Measurements from ENCODE around the gene HUNK. TPM values are rescaled to one million over a fixed set of nuclear protein-coding genes. Genes with fewer than 3 reads are reported as not detected.

HUNK gene
- total and polyA plus RNA-seq, 2 of the 8 experiments (the other 6 are each of a cell fraction or from before 2014, with no cell fraction given) = 1.9 to 10.2 TPM

DNA sequence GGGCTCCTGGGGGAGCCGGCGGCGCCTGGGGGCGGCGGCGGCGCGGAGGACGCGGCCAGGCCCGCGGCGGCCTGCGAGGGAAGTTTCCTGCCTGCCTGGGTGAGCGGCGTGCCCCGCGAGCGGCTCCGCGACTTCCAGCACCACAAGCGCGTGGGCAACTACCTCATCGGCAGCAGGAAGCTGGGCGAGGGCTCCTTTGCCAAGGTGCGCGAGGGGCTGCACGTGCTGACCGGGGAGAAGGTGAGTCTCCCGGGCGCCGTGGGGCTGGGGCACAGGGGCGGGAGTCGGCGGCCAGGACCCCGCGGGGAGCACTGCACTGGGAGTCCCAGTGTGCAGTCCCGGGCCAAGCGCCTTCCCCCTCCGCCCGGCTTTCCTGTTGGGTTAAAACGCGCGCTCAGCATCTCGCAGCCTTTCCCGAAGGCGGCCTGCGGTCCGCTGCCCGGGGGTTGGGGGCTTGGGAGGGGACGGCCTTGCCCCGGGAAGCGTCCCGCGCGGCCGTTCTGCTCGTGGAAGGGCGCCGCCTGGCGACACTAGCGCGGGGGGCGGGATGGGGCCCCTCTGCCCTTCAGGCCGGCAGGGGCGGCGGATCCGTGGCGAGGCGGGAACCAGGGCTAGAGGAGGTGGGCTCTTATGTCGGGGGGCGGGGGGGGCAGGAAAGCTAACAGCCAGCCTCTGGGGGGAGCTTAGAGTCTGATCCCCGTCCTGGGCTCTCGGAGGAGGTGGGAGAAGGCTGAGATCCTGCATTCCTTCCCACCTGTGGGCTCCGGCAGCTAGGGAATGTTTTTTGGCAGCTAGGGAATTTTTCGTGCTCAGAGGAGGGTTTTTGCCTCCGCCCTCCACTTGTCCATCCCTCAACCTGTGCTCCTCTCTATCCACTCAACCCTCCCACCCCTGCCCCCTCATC is 1.1 kb downstream of the HUNK start (continued):
- TF ChIP-seq SP2 (IDR thresholded peaks at IDR 0.05; ENCODE audit: low read length) (no peak), EGR1 (IDR thresholded peaks at IDR 0.05; ENCODE audit: borderline replicate concordance, low read depth, low read length) (no peak), SP4 (IDR thresholded peaks at IDR 0.05; ENCODE audit: low read length) (no peak), POLR2AphosphoS5 (IDR thresholded peaks at IDR 0.05; ENCODE audit: low read depth, low read length) (no peak), BRCA1 (IDR thresholded peaks at IDR 0.05; ENCODE audit: low read depth, low read length) (no peak), CREB1 (IDR thresholded peaks at IDR 0.05) (no peak), PHF8 (conservative IDR thresholded peaks at IDR 0.05; ENCODE audit: low read depth, low read length) (peak; percentile 22; the same call in 1 of the 2 replicates), KDM4A (IDR thresholded peaks at IDR 0.05; ENCODE audit: low read depth, low read length, severe bottlenecking) (peak; percentile 15), TEAD4 (IDR thresholded peaks at IDR 0.05; ENCODE audit: low read depth, low read length) (0 out of 2 replicates have a peak, but pooled peaks have one; percentile 46), POLR2A (IDR thresholded peaks at IDR 0.05; ENCODE audit: control extremely low read depth in 1 of 2, low read depth in 2 of 2, low read length in 2 of 2) (no peak), CBX5 (IDR thresholded peaks at IDR 0.05; ENCODE audit: low read depth, low read length) (no peak), RBBP5 (IDR thresholded peaks at IDR 0.05; ENCODE audit: borderline replicate concordance, low read depth, low read length) (0 out of 2 replicates have a peak, but pooled peaks have one; percentile 19), HDAC2 (IDR thresholded peaks at IDR 0.05; ENCODE audit: borderline replicate concordance in 1 of 2, low read depth in 2 of 2, low read length in 2 of 2) (peak in 1 of 2 experiments; percentile 30; a peak in 1 of 4 replicates), FOSL1 (IDR thresholded peaks at IDR 0.05; ENCODE audit: insufficient read depth, low read depth, low read length) (no peak), ASH2L (IDR thresholded peaks at IDR 0.05; ENCODE audit: low read length) (peak; percentile 24), POU5F1 (IDR thresholded peaks at IDR 0.05; ENCODE audit: low read depth, low read length) (no peak), EP300 (IDR thresholded peaks at IDR 0.05; ENCODE audit: borderline replicate concordance in 1 of 2, low read depth in 2 of 2, low read length in 2 of 2) (no peak), CBX8 (IDR thresholded peaks at IDR 0.05; ENCODE audit: borderline replicate concordance, low read depth, low read length) (no peak), SUZ12 (IDR thresholded peaks at IDR 0.05; ENCODE audit: low read length) (peak; percentile 20; the same call in 1 of the 2 replicates), ZNF274 (IDR thresholded peaks at IDR 0.05; ENCODE audit: borderline replicate concordance, extremely low read depth, low read length) (no peak)
- TF ChIP-seq, protein P1, sequence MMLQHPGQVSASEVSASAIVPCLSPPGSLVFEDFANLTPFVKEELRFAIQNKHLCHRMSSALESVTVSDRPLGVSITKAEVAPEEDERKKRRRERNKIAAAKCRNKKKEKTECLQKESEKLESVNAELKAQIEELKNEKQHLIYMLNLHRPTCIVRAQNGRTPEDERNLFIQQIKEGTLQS (IDR thresholded peaks at IDR 0.05; ENCODE audit: insufficient read depth, low read depth, low read length) = no peak
- TF ChIP-seq, protein P2, sequence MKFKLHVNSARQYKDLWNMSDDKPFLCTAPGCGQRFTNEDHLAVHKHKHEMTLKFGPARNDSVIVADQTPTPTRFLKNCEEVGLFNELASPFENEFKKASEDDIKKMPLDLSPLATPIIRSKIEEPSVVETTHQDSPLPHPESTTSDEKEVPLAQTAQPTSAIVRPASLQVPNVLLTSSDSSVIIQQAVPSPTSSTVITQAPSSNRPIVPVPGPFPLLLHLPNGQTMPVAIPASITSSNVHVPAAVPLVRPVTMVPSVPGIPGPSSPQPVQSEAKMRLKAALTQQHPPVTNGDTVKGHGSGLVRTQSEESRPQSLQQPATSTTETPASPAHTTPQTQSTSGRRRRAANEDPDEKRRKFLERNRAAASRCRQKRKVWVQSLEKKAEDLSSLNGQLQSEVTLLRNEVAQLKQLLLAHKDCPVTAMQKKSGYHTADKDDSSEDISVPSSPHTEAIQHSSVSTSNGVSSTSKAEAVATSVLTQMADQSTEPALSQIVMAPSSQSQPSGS (IDR thresholded peaks at IDR 0.05; ENCODE audit: low read length) = no peak
